Uterus (tissue), 4 donors: ENCODE results near the gene MSH4. TPM values are rescaled to one million over a fixed set of nuclear protein-coding genes. Genes with fewer than 3 reads are reported as not detected.
"Not testable (repeated sequence)": the region's sequence is repeated elsewhere in the genome, so short reads cannot be mapped to it uniquely, and the experiment has no call there.

Source experiments
- DNase-seq, 2 donors: peaks; one replicate each; pipeline ENCODE4 v3.0.0-alpha.2; 2019 to 2020
- H3K27ac ChIP-seq, 2 donors: fragments of 200-600 bp; sonication (generic); 1 replicate in 1 of 2; 2 replicates in 1 of 2; pipeline ENCODE4 v1.5.1; 2016 to 2018
- H3K27me3 ChIP-seq, 2 donors: fragments of 200-600 bp; sonication (generic); one replicate each; pipeline ENCODE4 v1.5.1; 2018 to 2019; ENCODE audit warnings: control low read depth in 1 of 2
- H3K36me3 ChIP-seq, 2 donors: fragments of 200-600 bp; sonication (generic); one replicate each; pipeline ENCODE4 v1.5.1; 2019; ENCODE audit warnings: control low read depth in 1 of 2
- H3K4me1 ChIP-seq, 2 donors: fragments of 200-600 bp; sonication (generic); one replicate each; pipeline ENCODE4 v1.5.1; 2018 to 2019; ENCODE audit warnings: control low read depth in 1 of 2
- H3K4me3 ChIP-seq, 2 donors: fragments of 200-600 bp; sonication (generic); 1 replicate in 1 of 2; 2 replicates in 1 of 2; pipeline ENCODE4 v1.5.1; 2018 to 2019; ENCODE audit warnings: mild to moderate bottlenecking in 1 of 2
- H3K9me3 ChIP-seq, 2 donors: fragments of 200-600 bp; sonication (generic); one replicate each; pipeline ENCODE4 v1.5.1; 2019; ENCODE audit warnings: control low read depth in 1 of 2
- POLR2A ChIP-seq, 2 donors: fragments of 450-650 bp; IDR thresholded peaks; one replicate each; pipeline ENCODE4 v1.6.1; 2016; ENCODE audit warnings: antibody characterized with exemption in 2 of 2, mild to moderate bottlenecking in 1 of 2, moderate library complexity in 1 of 2
- intact Hi-C: fragments of 100-400 bp; cut with DNase I; formaldehyde crosslinking; loops from one replicate; pipeline ENCODE4 v1.15.1; 2023; ENCODE audit warnings: low total_unique reads
- total RNA-seq, 4 donors: library from RNA; depleted of rRNA in 3 of 4; stranded (reverse); fragments of >200 nt in 3 of 4; gene quantifications; one replicate each; pipeline versions ENCODE4 v1.1.0 to v1.2.4, GENCODE V29; 2014 to 2023
- TF ChIP-seq, protein P1 (sequence below), 4 experiments: fragments of 200-600 bp in 2 of 4; fragments of 450-650 bp in 2 of 4; sonication (generic) in 2 of 4; IDR thresholded peaks; one replicate each; pipeline ENCODE4 v1.5.1; 2016 to 2019; ENCODE audit warnings: antibody characterized with exemption in 4 of 4, mild to moderate bottlenecking in 2 of 4, moderate library complexity in 1 of 4
- donor health status: DM: yes; HTN: yes; CAD: no.

MSH4 gene
- 1 to 10 TPM in 1 of 4 donors, under 1 TPM in 3; 0.26 to 1.2 (median 0.39) TPM for total RNA-seq

DNA sequence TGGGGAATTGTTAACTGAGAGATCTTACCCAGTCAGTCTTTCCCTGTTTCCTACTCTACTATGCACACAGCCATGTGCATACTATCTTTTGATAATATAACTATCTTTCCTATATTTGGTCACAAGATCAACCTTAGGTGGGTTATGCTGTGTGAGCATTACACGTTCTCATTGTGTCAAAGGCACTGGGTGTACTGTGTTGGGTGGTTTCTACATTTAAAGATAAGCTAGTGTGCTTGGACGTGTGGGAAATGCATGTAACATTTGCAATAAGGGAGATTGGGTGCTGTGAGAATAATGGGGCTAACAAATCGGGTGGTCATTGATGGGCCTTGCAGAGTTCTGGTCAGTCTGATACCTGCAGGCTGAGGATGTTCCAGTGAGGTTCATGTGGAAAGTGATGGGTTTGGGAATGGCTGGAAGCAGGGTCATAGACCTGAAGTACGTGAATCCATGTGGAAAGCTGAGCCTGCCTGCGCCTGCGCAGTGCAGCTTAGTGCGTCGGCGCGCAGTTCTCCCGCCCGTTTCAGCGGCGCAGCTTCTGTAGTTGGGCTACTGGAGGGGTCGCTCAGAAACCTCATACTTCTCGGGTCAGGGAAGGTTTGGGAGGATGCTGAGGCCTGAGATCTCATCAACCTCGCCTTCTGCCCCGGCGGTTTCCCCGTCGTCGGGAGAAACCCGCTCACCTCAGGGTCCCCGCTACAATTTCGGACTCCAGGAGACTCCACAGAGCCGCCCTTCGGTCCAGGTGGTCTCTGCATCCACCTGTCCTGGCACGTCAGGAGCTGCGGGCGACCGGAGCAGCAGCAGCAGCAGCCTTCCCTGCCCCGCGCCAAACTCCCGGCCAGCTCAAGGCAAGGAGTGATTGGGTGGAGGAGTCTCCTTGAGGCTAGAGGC is at the start of gene MSH4:
TSS of gene MSH4 (plus strand) at position 507 of the 897 bp plus-strand sequence. CDS start at position 611, 104 bp downstream.
- no peak for TF ChIP-seq POLR2A (IDR thresholded peaks at IDR 0.05)
- TF ChIP-seq, protein P1, sequence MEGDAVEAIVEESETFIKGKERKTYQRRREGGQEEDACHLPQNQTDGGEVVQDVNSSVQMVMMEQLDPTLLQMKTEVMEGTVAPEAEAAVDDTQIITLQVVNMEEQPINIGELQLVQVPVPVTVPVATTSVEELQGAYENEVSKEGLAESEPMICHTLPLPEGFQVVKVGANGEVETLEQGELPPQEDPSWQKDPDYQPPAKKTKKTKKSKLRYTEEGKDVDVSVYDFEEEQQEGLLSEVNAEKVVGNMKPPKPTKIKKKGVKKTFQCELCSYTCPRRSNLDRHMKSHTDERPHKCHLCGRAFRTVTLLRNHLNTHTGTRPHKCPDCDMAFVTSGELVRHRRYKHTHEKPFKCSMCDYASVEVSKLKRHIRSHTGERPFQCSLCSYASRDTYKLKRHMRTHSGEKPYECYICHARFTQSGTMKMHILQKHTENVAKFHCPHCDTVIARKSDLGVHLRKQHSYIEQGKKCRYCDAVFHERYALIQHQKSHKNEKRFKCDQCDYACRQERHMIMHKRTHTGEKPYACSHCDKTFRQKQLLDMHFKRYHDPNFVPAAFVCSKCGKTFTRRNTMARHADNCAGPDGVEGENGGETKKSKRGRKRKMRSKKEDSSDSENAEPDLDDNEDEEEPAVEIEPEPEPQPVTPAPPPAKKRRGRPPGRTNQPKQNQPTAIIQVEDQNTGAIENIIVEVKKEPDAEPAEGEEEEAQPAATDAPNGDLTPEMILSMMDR (IDR thresholded peaks at IDR 0.05): no peak
- Histone ChIP-seq H3K4me1 (no peaks in the 10 kb centered on the region), H3K4me3 (no peak within 1 kb of the TSS), H3K27ac (no peak within 1 kb of the TSS), H3K36me3 (no peaks in the 10 kb centered on the region), H3K27me3 (no peaks in the 10 kb centered on the region), H3K9me3 (no peaks in the 10 kb centered on the region)
- no peak for DNase-seq
- intact Hi-C loops: no loop called here

- H3K9me3 ChIP-seq, H3K27me3 ChIP-seq, H3K27ac ChIP-seq, DNase-seq, H3K4me1 ChIP-seq, H3K36me3 ChIP-seq, H3K4me3 ChIP-seq, intact Hi-C loops: not testable (repeated sequence)
Observed at GRCh38 chr1:75757210-75757609, 39.5 kb upstream of the MSH4 start.

GRCh38 chr1:75758543-75758942 is 38.1 kb upstream of the MSH4 start:
- intact Hi-C loops, DNase-seq, H3K4me3 ChIP-seq, H3K9me3 ChIP-seq, H3K36me3 ChIP-seq, H3K27me3 ChIP-seq, H3K27ac ChIP-seq, H3K4me1 ChIP-seq: not testable (repeated sequence)

DNA sequence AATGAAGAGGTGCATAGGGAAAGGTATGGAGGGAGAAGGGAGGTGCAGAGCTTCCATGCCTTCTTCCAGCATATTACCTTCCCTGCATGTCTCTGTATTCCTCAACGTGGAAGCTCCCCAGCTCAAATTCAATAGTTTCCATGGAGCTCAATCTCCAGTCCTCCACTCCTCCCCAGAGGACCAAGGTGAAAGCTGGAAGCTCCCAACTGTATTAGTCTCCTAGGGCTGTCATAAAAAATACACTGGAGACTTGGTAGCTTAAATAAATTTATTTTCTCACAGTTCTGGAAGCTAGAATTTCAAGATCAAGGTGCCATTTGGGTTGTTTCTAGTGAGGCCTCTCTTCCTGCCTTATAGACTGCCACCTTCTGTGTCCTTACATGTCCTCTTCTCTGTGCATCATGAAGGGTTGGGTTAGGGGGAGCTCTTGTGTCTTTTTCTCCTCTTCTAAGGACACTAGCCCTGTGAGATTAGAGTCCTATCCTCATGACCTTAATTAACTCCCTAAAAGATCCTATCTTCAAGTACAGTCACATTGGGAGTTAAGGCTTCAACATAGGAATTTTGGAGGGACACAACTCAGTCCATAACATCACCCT is 32.5 kb upstream of the MSH4 start:
- H3K4me3 ChIP-seq: no peak overlapping the region
- H3K9me3 ChIP-seq: no peaks in the 10 kb centered on the region
- no peak overlapping the region for H3K27ac ChIP-seq
- no peaks in the 10 kb centered on the region for H3K4me1 ChIP-seq
- no peak for DNase-seq
- no peak for TF ChIP-seq POLR2A (IDR thresholded peaks at IDR 0.05)
- TF ChIP-seq, protein P1 (IDR thresholded peaks at IDR 0.05): no peak
- intact Hi-C loops: no loop called here
- no peaks in the 10 kb centered on the region for H3K27me3 ChIP-seq
- H3K36me3 ChIP-seq: no peaks in the 10 kb centered on the region

- Histone ChIP-seq H3K4me1 (no peaks in the 10 kb centered on the region), H3K9me3 (no peaks in the 10 kb centered on the region), H3K4me3 (no peak overlapping the region), H3K27ac (no peak overlapping the region), H3K36me3 (no peaks in the 10 kb centered on the region), H3K27me3 (no peaks in the 10 kb centered on the region)
- TF ChIP-seq, protein P1 (IDR thresholded peaks at IDR 0.05): no peak
- TF ChIP-seq POLR2A (IDR thresholded peaks at IDR 0.05): no peak
- no peak for DNase-seq
- intact Hi-C loops: no loop called here
Observed at GRCh38 chr1:75765697-75766355, 30.9 kb upstream of the MSH4 start.

DNA sequence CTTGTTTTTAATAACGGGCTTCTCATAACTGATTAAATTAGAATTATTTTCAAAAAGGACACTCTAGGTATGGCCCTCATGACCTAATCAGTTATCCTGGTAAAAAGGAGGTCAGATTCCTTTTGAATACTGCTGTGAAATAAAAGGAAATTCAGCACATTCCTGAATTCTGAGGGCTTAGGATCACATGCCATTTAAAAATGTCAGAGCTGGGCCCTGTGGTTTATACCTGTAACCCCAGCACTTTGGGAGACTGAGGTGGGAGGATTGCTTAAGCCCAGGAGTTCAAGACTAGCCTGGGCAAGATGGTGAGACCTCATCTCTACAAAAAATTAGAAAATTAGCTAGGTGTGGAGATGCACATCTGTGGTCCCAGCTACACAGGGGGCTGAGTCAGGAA is 28.7 kb upstream of the MSH4 start:
- DNase-seq: no peak
- intact Hi-C loops: no loop called here

More for the DNA sequence above, 28.7 kb upstream of the MSH4 start:
- Histone ChIP-seq H3K9me3 (no peaks in the 10 kb centered on the region), H3K27me3 (no peaks in the 10 kb centered on the region), H3K4me3 (no peak overlapping the region), H3K36me3 (no peaks in the 10 kb centered on the region), H3K27ac (no peak overlapping the region), H3K4me1 (no peaks in the 10 kb centered on the region)
- TF ChIP-seq, protein P1 (IDR thresholded peaks at IDR 0.05): no peak
- no peak for TF ChIP-seq POLR2A (IDR thresholded peaks at IDR 0.05)
